D721Med (cell line): ENCODE measurements around the gene UGT1A6.

Source experiments
- DNase-seq: peaks from one replicate; pipeline ENCODE4 v3.0.0; 2011; ENCODE audit warnings: low spot score; ENCODE audit not compliant: insufficient read length
- FAIRE-seq: peaks from 2 replicates; lab custom pipeline; 2011; peaks lifted over from hg19 to GRCh38; lab: Jason Lieb, UNC
- TF ChIP-seq, protein P1 (sequence below): IDR thresholded peaks from 2 replicates; pipeline ENCODE4 v1.5.1; 2012; ENCODE audit warnings: mild to moderate bottlenecking, control low read depth; ENCODE audit not compliant: insufficient read depth; ENCODE audit errors: missing control alignments

The UGT1A6 gene

DNA sequence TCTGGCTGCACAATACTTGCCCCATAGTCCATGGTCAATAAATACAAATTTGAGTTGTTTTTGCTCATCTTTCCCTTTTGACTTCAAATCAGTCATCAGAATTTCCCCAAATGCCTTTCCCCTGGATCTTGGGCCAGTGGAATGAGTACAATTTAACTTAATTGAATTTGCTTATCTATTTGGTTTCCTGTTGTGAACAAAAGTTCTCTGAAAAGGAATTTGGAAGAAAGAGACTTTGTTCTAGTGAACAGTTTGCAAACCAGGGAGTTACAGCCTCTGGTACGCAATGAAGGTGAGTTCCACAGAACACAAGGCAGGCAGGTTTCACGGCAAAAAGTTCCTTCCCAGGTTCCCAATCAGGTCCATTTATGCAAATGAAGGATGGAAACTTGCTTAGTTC, 66.2 kb downstream of the UGT1A6 start:
- FAIRE-seq (no peak), DNase-seq (no peak)
- TF ChIP-seq, protein P1, sequence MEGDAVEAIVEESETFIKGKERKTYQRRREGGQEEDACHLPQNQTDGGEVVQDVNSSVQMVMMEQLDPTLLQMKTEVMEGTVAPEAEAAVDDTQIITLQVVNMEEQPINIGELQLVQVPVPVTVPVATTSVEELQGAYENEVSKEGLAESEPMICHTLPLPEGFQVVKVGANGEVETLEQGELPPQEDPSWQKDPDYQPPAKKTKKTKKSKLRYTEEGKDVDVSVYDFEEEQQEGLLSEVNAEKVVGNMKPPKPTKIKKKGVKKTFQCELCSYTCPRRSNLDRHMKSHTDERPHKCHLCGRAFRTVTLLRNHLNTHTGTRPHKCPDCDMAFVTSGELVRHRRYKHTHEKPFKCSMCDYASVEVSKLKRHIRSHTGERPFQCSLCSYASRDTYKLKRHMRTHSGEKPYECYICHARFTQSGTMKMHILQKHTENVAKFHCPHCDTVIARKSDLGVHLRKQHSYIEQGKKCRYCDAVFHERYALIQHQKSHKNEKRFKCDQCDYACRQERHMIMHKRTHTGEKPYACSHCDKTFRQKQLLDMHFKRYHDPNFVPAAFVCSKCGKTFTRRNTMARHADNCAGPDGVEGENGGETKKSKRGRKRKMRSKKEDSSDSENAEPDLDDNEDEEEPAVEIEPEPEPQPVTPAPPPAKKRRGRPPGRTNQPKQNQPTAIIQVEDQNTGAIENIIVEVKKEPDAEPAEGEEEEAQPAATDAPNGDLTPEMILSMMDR = no peak

DNA sequence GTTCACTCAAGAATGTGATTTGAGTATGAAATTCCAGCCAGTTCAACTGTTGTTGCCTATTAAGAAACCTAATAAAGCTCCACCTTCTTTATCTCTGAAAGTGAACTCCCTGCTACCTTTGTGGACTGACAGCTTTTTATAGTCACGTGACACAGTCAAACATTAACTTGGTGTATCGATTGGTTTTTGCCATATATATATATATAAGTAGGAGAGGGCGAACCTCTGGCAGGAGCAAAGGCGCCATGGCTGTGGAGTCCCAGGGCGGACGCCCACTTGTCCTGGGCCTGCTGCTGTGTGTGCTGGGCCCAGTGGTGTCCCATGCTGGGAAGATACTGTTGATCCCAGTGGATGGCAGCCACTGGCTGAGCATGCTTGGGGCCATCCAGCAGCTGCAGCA, 67.4 kb downstream of the UGT1A6 start, which contains the start of gene UGT1A1:
Gene UGT1A1, plus strand, starts transcription at position 228 of the 400 bp plus-strand sequence. Its CDS starts 18 bp downstream, at position 246.
- no peak for DNase-seq
- TF ChIP-seq, protein P1 = no peak
- no peak for FAIRE-seq

DNA sequence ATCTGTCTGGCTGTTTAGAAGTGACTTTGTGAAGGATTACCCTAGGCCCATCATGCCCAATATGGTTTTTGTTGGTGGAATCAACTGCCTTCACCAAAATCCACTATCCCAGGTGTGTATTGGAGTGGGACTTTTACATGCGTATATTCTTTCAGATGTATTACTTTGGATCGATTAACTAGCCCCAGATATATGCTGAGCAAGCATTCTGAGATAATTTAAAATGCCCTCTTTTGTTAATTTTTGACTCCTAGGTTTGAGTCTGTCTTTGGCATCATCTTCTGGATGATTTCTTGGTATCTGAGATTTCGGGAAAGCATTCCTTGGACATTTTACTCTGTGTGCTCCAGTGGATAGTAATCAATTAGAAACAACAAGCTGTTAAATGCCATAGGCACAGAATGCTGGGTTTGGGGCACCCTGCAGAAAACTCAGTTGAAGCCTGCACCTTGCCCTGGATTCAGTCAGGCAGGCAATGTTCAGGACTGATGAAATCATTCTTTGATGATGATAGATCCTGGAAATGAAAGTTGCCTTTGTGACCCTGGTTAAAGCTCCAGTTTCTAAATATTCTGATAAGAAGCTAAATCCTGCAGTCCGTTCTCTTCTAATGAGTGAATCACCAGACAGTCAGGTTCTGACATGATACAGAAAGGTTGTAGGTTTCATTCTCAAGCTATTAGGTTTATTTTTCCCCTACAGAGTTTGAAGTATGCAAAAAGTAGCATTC, 68.5 kb downstream of the UGT1A6 start:
- DNase-seq = no peak
- TF ChIP-seq, protein P1 = no peak

DNA sequence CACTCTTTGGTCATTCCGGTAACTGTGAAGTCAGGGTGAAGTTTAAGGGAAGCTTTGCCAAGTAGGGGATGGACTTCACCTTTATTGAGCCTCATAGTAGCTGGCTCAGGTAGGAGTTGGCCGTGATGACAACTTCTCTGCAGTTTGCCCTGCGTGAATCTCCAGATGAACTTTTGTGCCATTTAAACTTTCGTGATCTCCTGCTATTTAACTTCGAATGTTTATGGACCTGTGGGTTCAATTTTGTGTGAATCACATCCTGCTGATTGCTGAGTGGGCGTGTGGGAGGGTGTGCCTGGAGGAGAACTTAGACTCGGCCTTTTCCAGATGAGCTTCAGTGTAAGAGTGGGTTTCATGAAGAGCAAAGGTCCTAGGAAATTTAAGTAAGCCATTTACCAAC, 71.6 kb downstream of the UGT1A6 start:
- TF ChIP-seq, protein P1 = no peak
- FAIRE-seq = no peak
- DNase-seq = no peak

More for the DNA sequence above, 68.5 kb downstream of the UGT1A6 start:
- no peak for FAIRE-seq

DNA sequence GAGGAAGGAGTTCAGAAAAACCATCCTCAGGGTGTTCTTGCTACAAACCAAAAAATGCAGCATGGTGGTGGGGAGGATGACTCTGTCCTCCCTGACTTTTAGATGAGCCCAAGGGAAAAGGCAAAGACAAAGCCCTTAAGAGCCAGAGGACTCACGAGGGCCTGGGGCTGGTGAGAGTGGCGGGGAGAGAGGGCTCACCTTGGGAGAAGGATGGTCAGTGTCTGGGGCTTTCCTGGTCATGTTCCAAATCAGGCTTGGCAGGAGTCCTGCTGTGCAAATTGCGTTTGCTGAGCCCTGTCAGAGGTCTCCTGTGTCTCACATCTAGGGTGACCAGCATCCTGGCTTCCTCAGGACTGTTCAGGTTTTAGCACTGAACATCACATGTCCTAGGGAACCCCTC, 72.1 kb downstream of the UGT1A6 start:
- TF ChIP-seq, protein P1 = no peak
- FAIRE-seq (no peak), DNase-seq (no peak)

DNA sequence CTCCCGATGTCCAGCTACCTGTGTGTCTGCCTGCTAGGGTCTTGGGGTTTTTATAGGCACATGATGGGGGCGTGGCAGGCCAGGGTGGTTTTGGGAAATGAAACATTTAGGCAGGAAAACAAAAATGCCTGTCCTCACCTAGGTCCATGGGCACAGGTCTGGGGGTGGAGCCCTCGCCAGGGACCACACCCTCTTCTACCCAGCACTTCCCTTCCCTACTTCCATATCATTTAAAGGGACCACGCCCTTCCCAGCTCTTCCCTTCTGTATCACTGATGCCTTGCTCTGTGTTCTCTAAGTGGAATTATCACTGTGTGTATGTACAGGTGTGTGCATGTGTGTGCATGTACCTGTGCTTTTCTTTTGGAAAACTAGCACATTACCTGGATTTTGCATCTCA, 73.7 kb downstream of the UGT1A6 start:
- TF ChIP-seq, protein P1 = no peak
- FAIRE-seq = no peak
- DNase-seq = no peak

DNA sequence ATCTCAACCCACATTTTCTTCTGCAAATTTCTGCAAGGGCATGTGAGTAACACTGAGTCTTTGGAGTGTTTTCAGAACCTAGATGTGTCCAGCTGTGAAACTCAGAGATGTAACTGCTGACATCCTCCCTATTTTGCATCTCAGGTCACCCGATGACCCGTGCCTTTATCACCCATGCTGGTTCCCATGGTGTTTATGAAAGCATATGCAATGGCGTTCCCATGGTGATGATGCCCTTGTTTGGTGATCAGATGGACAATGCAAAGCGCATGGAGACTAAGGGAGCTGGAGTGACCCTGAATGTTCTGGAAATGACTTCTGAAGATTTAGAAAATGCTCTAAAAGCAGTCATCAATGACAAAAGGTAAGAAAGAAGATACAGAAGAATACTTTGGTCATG, 75.4 kb downstream of the UGT1A6 start:
- FAIRE-seq = no peak
- TF ChIP-seq, protein P1 = no peak
- no peak for DNase-seq
